K562 treated with DMSO at 1 percent for 24 hours (cell line): ENCODE measurements around the gene CLECL1. TPM values are rescaled to one million over a fixed set of nuclear protein-coding genes. Genes with fewer than 3 reads are reported as not detected.

Source experiments
- total RNA-seq: library from RNA; unstranded; fragments of 300-600 nt; gene quantifications from 2 replicates; pipeline ENCODE4 v1.2.3, GENCODE V29; 2022; ENCODE audit warnings: low read depth; ENCODE audit not compliant: insufficient read depth

The CLECL1 gene
- total RNA-seq, result not detected in 2 replicates

GRCh38 chr12:9732921-9733461 is at the start of gene CLECL1:
Gene CLECL1 (minus strand): TSS chr12:9733097.

GRCh38 chr12:9760699-9761418 is 28.0 kb upstream of the CLECL1 start, which contains the start of gene CD69:
Gene CD69 (minus strand): TSS chr12:9760901. CDS start chr12:9760820, 81 bp downstream.

Other genes with a start within 250 kb of the CLECL1 start
- gene KLRB1, start 125.2 kb downstream of the CLECL1 start, total RNA-seq, result not detected in 2 replicates
- gene CLEC2D, start 63.4 kb downstream of the CLECL1 start, total RNA-seq, result 2.0 and 3.5 TPM in 2 replicates
- gene CD69, start 27.8 kb upstream of the CLECL1 start, total RNA-seq, result 17.2 and 17.4 TPM in 2 replicates
- gene KLRF1, start 94.4 kb upstream of the CLECL1 start, total RNA-seq, result 0.56 and 2.2 TPM in 2 replicates
- 0.66 and 1.2 TPM in 2 replicates for gene CLEC2B, start 136.3 kb upstream of the CLECL1 start, total RNA-seq
- gene KLRF2, start 148.4 kb upstream of the CLECL1 start, total RNA-seq, result not detected in 2 replicates
- gene CLEC2A, start 199.3 kb upstream of the CLECL1 start, total RNA-seq, result not detected in 2 replicates
- not detected in 2 replicates for gene CLEC12A, start 238.3 kb upstream of the CLECL1 start, total RNA-seq